ENCODE data around the gene MEGF11. TPM values are rescaled to one million over a fixed set of nuclear protein-coding genes. Genes with fewer than 3 reads are reported as not detected.

The MEGF11 gene
- total and polyA plus RNA-seq, 7 donors: 0.04 to 0.05 TPM; not detected in 5

DNA sequence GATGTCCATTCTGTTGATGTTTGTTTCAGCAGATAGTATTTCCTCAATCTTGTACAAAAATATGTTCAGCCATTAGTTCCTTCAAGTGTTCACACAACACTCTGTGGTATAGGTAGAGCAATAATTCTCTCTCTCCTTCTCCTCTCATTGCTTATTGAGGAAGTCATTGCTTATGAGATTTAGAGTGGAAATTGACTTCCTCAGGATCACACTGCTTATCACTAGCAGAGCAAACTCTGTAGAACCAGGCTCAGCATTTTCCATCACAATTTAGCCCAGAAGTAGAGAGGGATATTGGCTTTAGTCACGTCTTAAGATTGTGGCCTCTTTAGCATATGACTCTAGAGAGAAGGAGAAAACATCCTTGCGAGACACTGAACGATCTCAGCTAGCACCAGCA is 353.1 kb downstream of the MEGF11 start:
- Histone ChIP-seq H3K36me3 (ENCODE audit: insufficient read depth in 1 of 2, low read depth in 1 of 2) (peaks cover 5 to 87% of the 10 kb centered on the region in 2 donors), H3K27me3 (ENCODE audit: insufficient read depth in 3 of 3, low read length in 2 of 3) (no peaks in the 10 kb centered on the region), H3K27ac (no peak overlapping the region), H3K4me3 (no peak overlapping the region), H3K4me1 (peaks cover 11% of the 10 kb centered on the region), H3K9me3 (no peaks in the 10 kb centered on the region)
- TF ChIP-seq, protein P1, sequence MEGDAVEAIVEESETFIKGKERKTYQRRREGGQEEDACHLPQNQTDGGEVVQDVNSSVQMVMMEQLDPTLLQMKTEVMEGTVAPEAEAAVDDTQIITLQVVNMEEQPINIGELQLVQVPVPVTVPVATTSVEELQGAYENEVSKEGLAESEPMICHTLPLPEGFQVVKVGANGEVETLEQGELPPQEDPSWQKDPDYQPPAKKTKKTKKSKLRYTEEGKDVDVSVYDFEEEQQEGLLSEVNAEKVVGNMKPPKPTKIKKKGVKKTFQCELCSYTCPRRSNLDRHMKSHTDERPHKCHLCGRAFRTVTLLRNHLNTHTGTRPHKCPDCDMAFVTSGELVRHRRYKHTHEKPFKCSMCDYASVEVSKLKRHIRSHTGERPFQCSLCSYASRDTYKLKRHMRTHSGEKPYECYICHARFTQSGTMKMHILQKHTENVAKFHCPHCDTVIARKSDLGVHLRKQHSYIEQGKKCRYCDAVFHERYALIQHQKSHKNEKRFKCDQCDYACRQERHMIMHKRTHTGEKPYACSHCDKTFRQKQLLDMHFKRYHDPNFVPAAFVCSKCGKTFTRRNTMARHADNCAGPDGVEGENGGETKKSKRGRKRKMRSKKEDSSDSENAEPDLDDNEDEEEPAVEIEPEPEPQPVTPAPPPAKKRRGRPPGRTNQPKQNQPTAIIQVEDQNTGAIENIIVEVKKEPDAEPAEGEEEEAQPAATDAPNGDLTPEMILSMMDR (IDR thresholded peaks at IDR 0.05): no peak
- ATAC-seq: no peak
- no peak for DNase-seq
- intact Hi-C loops (cut with DNase I): no loop called here
- 89 to 96% (median 95%) methylated on average over 3 of the region's 3 CpGs for WGBS, 3 donors

DNA sequence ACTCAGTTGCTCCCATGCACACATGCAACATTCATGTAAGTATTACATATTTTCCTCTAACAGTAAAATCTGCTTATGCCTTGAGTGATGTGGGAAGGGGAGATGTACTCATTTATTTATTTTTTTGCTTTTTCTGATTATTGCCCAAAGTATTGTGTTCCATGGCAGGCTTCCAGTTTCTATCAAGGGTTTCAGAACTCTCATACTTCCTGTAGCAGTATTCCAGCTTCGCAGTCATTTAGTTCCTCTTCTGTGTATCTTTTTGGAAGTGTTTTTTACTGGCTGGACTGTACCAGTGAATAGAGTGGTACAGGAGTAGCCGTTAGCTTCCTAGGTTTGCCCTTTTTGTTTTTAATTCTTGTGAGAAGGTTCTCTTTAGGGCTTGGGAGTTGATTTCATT is 357.3 kb downstream of the MEGF11 start:
- H3K9me3 ChIP-seq: no peaks in the 10 kb centered on the region
- WGBS, 3 donors: 76 to 83% (median 78%) methylated on average over 2 of the region's 2 CpGs
- no peaks in the 10 kb centered on the region for H3K27me3 ChIP-seq (ENCODE audit: insufficient read depth in 3 of 3, low read length in 2 of 3)
- no peak overlapping the region for H3K4me3 ChIP-seq
- H3K36me3 ChIP-seq (ENCODE audit: insufficient read depth in 1 of 2, low read depth in 1 of 2): peaks cover 4 to 72% of the 10 kb centered on the region in 2 donors
- TF ChIP-seq, protein P1 (IDR thresholded peaks at IDR 0.05): no peak
- intact Hi-C loops (cut with DNase I): no loop called here
- ATAC-seq: no peak
- no peak for DNase-seq
- H3K4me1 ChIP-seq: no peaks in the 10 kb centered on the region
- H3K27ac ChIP-seq: no peak overlapping the region

DNA sequence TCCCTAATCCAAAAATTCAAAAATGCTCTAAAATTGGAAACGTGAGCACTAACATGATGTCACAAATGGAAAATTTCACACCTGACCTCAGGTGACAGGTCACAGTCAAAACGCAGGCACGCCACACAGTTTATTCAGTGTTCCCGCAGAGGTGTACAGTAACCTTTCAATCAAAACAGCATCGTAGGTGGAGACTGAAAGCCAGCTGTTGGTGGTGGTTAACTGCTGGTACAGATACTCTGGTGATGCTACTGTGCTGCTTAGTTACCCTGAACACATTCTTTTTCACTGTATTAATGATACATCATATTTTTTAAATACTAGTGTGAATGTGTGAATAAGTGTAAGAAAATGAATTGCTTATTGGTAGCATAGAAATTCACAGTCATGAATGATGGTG is 360.5 kb downstream of the MEGF11 start:
- ATAC-seq (no peak), DNase-seq (no peak)
- Histone ChIP-seq H3K4me3 (no peak overlapping the region), H3K36me3 (ENCODE audit: insufficient read depth in 1 of 2, low read depth in 1 of 2) (peaks cover 4 to 58% of the 10 kb centered on the region in 2 donors), H3K4me1 (no peaks in the 10 kb centered on the region), H3K27me3 (ENCODE audit: insufficient read depth in 3 of 3, low read length in 2 of 3) (no peaks in the 10 kb centered on the region), H3K27ac (no peak overlapping the region), H3K9me3 (no peaks in the 10 kb centered on the region)
- TF ChIP-seq, protein P1 (IDR thresholded peaks at IDR 0.05): no peak
- intact Hi-C loops (cut with DNase I): no loop called here
- 86 to 91% (median 89%) methylated on average over 5 of the region's 5 CpGs for WGBS, 3 donors

DNA sequence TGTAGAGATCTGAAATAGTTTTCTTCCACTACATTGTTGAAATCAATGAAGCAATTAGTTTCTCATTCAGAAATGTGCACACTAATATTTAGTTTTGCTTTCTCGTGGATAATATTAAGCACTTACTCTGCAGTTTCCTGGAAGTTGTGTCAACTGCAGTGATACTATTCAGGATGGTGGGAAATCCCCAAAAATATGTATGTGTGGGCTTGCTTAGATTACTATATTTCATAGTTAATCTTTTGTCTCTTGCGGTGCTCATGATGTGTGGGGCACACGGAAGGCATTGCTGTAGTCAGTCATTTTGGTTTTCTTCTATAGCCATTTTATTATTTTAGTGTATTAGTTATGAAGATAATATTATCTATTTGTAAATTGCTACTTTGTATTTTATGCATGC is 364.6 kb downstream of the MEGF11 start:
- Histone ChIP-seq H3K4me1 (no peaks in the 10 kb centered on the region), H3K27ac (no peak overlapping the region), H3K36me3 (ENCODE audit: insufficient read depth in 1 of 2, low read depth in 1 of 2) (peaks cover 3 to 74% of the 10 kb centered on the region in 2 donors), H3K27me3 (ENCODE audit: insufficient read depth in 3 of 3, low read length in 2 of 3) (no peaks in the 10 kb centered on the region), H3K4me3 (no peak overlapping the region), H3K9me3 (no peaks in the 10 kb centered on the region)
- intact Hi-C loops (cut with DNase I): no loop called here
- TF ChIP-seq, protein P1 (IDR thresholded peaks at IDR 0.05): no peak
- WGBS, 3 donors: 71 to 78% (median 72%) methylated on average over 3 of the region's 3 CpGs
- DNase-seq: no peak
- ATAC-seq: no peak

DNA sequence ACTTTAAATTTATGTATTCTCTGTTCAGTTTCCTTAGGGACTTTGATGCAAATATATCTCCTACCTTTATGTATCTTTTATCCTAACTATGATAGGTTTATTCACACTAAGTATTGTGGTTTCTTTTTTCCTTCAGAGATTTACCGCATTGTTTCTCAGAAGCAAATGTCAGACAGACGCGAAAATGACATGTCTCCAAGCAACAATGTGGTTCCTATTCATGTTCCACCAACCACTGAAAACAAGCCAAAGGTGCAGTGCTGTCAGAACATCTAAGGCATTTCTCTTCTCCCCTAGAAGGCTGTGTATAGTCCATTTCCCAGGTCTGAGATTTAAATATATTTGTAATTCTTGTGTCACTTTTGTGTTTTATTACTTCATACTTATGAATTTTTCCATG is 366.0 kb downstream of the MEGF11 start:
- Histone ChIP-seq H3K27me3 (ENCODE audit: insufficient read depth in 3 of 3, low read length in 2 of 3) (no peaks in the 10 kb centered on the region), H3K9me3 (no peaks in the 10 kb centered on the region), H3K4me1 (no peaks in the 10 kb centered on the region), H3K4me3 (no peak overlapping the region), H3K27ac (no peak overlapping the region), H3K36me3 (ENCODE audit: insufficient read depth in 1 of 2, low read depth in 1 of 2) (peaks cover 5 to 77% of the 10 kb centered on the region in 2 donors)
- TF ChIP-seq, protein P1 (IDR thresholded peaks at IDR 0.05): no peak
- ATAC-seq (no peak), DNase-seq (no peak)
- intact Hi-C loops (cut with DNase I): no loop called here
- 83 to 94% (median 91%) methylated on average over 3 of the region's 3 CpGs for WGBS, 3 donors
